Adrenal gland (tissue), 12 donors: ENCODE measurements around the gene DAB2IP. TPM values are rescaled to one million over a fixed set of nuclear protein-coding genes. Genes with fewer than 3 reads are reported as not detected.

ENCODE experiments used
- DNase-seq, 7 donors: peaks; one replicate each; pipeline ENCODE4 v3.0.0-alpha.2; 2019 to 2020
- H3K27ac ChIP-seq, 5 donors: fragments of 200-600 bp; sonication (generic) in 4 of 5; 1 replicate in 3 of 5; 2 replicates in 2 of 5; pipeline versions ENCODE4 v1.5.1 to v1.8.0; 2016 to 2020; ENCODE audit warnings: mild to moderate bottlenecking in 1 of 5
- H3K27me3 ChIP-seq: fragments of 200-600 bp; 2 replicates; pipeline ENCODE4 v1.8.0; 2021
- H3K36me3 ChIP-seq, 2 donors: fragments of 200-600 bp; replicated peaks in 1 of 2; 1 replicate in 1 of 2; 2 replicates in 1 of 2; pipeline versions ENCODE4 v1.5.1 to v1.8.0; 2018 to 2022
- H3K4me1 ChIP-seq, 2 donors: fragments of 200-600 bp; replicated peaks in 1 of 2; 1 replicate in 1 of 2; 2 replicates in 1 of 2; pipeline versions ENCODE4 v1.5.1 to v1.8.0; 2018 to 2021
- H3K4me3 ChIP-seq, 4 donors: fragments of 200-600 bp; sonication (generic) in 3 of 4; one replicate each; pipeline ENCODE4 v1.5.1; 2016 to 2018
- H3K9me3 ChIP-seq, 3 donors: fragments of 200-600 bp; sonication (generic) in 1 of 3; replicated peaks in 1 of 3; 1 replicate in 2 of 3; 2 replicates in 1 of 3; pipeline versions ENCODE4 v1.5.1 to v1.8.0; 2016 to 2021
- POLR2A ChIP-seq, 2 donors: fragments of 450-650 bp; IDR thresholded peaks; one replicate each; pipeline ENCODE4 v1.6.1; 2017; ENCODE audit warnings: antibody characterized with exemption in 2 of 2, mild to moderate bottlenecking in 2 of 2, moderate library complexity in 1 of 2
- WGBS, 4 donors: extraction: QIAGEN DNeasy Blood & Tissue Kit in 2 of 4; methylation state at CpG; one replicate each; pipeline versions ENCODE4 v1.1.5 to v1.1.7; 2013 to 2017; 5-methylcytosine and 5-hydroxymethylcytosine counted together
- intact Hi-C, 2 donors: fragments of 100-400 bp; cut with DNase I; formaldehyde crosslinking; loops; one replicate each; pipeline versions ENCODE4 v1.14.1 to v1.15.0; 2022 to 2023
- polyA plus RNA-seq, 3 donors: library from polyadenylated mRNA; stranded (reverse); fragments of 200-250 nt in 2 of 3; fragments of 350-450 nt in 1 of 3; fragmentation: Illumina TruSeq in 1 of 3; extraction: RNeasy Lipid Tissue Mini Kit (QIAGEN cat#74804) in 1 of 3; gene quantifications; one replicate each; pipeline ENCODE4 v1.2.3, GENCODE V29; 2013 to 2014
- total RNA-seq, 9 donors: library from RNA; depleted of rRNA in 4 of 9; stranded (reverse); fragments of >200 nt in 4 of 9; fragments of 120-200 nt in 1 of 9; fragmentation: NEBNext Ultra II Directional in 1 of 9; extraction: Animal tissue kit (Norgen Biotek cat#: 25700) in 1 of 9; gene quantifications; one replicate each; pipeline versions ENCODE4 v1.1.0 to v1.2.4, GENCODE V29; 2013 to 2023
- TF ChIP-seq, protein P1 (sequence below), 6 experiments: fragments of 450-650 bp in 4 of 6; fragments of 200-600 bp in 2 of 6; sonication (generic) in 1 of 6; IDR thresholded peaks; 1 replicate in 5 of 6; 2 replicates in 1 of 6; pipeline versions ENCODE4 v1.5.1 to v1.8.0; 2016 to 2021; ENCODE audit warnings: antibody characterized with exemption in 6 of 6, mild to moderate bottlenecking in 2 of 6, moderate library complexity in 1 of 6
- donor health status: healthy with polysubstance abuse.
- donor health status: Bipolar disorder and iron deficiency.
- donor health status: DM: yes; HTN: yes; CAD: no.
- donor health status: DM: no; HTN: no; CAD: no.
- donor health status: DM: no; HTN: no; CAD: no.
- donor health status: DM: yes; HTN: yes; CAD: no.

DAB2IP gene
- total and polyA plus RNA-seq, 12 donors = 12.0 to 52.2 (median 43.9) TPM

DNA sequence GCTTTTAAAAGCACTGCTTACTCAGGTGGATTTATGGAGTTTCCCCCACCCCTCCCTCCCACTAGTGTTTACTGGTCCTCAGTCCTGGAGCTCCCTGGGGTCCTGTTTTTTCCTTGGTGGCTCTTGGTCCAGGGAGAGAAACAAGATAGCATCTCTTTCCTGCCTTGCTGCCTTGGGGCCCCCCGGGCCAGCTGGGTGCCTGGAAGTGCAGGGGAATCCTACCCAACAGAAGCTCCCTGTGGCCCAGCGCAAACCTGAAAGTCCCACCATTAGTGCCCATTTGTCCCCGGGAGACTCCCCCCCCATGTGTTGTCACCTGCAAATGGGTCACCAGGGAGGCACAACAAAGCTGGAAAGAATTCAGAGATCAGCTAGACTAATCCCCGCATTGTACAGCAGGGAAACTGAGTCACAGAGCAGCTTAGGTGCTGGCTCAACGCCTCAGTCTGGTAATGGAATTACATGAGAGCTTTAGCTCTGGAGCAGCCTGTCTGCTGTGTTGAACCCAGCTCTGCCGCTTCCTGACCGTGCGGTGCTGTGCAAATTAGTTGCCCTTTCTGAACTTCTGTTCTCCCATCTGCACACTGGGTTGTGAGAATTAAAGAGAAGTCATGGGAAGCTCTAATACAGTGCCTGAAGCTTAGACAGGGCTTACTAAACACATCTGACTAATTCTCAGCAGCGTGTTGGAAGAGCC, 38.2 kb downstream of the DAB2IP start:
- Histone ChIP-seq H3K36me3 (no peaks in the 10 kb centered on the region), H3K27me3 (no peaks in the 10 kb centered on the region), H3K4me3 (no peak overlapping the region), H3K27ac (no peak overlapping the region), H3K4me1 (peaks cover 4% of the 10 kb centered on the region in 2 donors), H3K9me3 (no peaks in the 10 kb centered on the region)
- no peak for TF ChIP-seq POLR2A (IDR thresholded peaks at IDR 0.05)
- TF ChIP-seq, protein P1, sequence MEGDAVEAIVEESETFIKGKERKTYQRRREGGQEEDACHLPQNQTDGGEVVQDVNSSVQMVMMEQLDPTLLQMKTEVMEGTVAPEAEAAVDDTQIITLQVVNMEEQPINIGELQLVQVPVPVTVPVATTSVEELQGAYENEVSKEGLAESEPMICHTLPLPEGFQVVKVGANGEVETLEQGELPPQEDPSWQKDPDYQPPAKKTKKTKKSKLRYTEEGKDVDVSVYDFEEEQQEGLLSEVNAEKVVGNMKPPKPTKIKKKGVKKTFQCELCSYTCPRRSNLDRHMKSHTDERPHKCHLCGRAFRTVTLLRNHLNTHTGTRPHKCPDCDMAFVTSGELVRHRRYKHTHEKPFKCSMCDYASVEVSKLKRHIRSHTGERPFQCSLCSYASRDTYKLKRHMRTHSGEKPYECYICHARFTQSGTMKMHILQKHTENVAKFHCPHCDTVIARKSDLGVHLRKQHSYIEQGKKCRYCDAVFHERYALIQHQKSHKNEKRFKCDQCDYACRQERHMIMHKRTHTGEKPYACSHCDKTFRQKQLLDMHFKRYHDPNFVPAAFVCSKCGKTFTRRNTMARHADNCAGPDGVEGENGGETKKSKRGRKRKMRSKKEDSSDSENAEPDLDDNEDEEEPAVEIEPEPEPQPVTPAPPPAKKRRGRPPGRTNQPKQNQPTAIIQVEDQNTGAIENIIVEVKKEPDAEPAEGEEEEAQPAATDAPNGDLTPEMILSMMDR (IDR thresholded peaks at IDR 0.05) = no peak
- intact Hi-C loops = loop anchor here (10.0 kb wide), 3 partner anchors 135 to 305 kb away; no protein-coding TSS in a partner anchor
- no peak for DNase-seq
- WGBS, 4 donors = 90 to 94% (median 91%) methylated on average over 4 to 9 of the region's 9 CpGs

DNA sequence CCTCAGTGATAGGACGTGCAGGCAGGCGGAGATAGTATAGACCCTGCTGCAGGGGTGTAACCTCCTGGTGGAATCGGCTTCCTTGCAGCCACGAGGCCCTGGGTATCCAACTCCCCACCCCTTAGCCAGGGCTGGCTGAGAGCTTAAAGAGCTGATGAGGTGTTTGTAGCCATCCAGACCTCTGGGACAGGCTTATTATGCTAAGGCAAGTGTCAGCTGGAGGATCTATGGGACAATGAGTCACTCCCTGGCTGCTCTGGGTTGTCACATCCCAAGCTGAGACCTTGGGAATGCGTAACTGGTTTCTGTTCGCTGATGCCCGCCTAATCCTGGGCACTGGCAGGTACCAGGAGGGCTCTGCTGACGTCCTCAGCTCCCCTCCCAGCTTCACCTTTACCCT, 38.9 kb downstream of the DAB2IP start:
- H3K27ac ChIP-seq = peak overlapping the region in 2 of 5 donors; percentile 29 to 46
- DNase-seq = peak; percentile 68 to 88 (median 85)
- 47 to 62% (median 55%) methylated on average over 8 of the region's 8 CpGs for WGBS, 4 donors
- no peaks in the 10 kb centered on the region for H3K9me3 ChIP-seq
- H3K36me3 ChIP-seq = no peaks in the 10 kb centered on the region
- no peak overlapping the region for H3K4me3 ChIP-seq
- peaks cover 4% of the 10 kb centered on the region in 2 donors for H3K4me1 ChIP-seq
- no peaks in the 10 kb centered on the region for H3K27me3 ChIP-seq
- TF ChIP-seq POLR2A (IDR thresholded peaks at IDR 0.05) = no peak
- intact Hi-C loops = no loop called here

DNA sequence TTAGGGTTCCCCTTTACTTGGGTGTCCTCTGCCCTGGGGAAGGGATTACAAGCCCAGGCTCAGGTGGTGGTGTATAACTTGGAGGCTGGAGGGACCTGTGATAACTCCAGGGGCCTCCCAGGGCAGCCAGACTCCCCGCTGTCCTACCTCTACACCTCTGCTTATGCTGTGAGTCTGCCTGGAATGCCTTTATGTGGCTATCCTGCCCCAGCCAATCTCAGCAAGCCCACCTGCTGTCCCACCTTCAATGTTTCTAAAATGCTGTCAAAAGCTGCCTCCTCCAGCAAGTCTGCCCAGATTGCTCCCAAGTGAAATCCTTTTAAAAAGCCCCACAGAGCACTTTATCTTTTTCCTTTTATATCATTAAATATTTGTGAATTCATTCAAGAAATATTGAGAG, 39.3 kb downstream of the DAB2IP start:
- H3K9me3 ChIP-seq = no peaks in the 10 kb centered on the region
- H3K27ac ChIP-seq = peak overlapping the region in 2 of 5 donors; percentile 29 to 46
- peaks cover 4% of the 10 kb centered on the region in 2 donors for H3K4me1 ChIP-seq
- intact Hi-C loops = no loop called here
- TF ChIP-seq, protein P1 (IDR thresholded peaks at IDR 0.05) = no peak
- TF ChIP-seq POLR2A (IDR thresholded peaks at IDR 0.05) = no peak
- no peak for DNase-seq
- 77 to 88% (median 85%) methylated on average over 1 of the region's 1 CpG for WGBS, 4 donors
- H3K36me3 ChIP-seq = no peaks in the 10 kb centered on the region
- no peaks in the 10 kb centered on the region for H3K27me3 ChIP-seq
- no peak overlapping the region for H3K4me3 ChIP-seq

DNA sequence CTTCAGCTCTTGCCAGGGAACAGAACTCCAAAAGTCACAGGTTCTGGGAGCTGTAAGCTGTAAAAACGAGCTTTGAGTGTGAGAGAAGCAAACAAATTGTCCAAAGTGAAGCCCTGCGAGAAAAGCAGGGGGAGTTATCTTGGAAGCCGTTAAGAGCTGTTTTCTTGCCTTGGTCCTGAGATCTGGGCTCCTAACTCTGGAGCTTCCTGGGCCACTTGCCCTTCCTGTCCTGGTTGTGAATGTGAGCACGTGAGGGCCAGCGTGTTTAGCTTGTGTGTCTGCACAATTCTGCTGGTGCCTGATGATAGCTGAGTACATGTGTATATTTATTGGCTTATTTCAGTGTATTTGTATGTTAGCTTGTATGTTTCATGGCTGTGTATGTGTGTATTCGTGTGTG, 40.5 kb downstream of the DAB2IP start:
- no peak for TF ChIP-seq POLR2A (IDR thresholded peaks at IDR 0.05)
- TF ChIP-seq, protein P1 (IDR thresholded peaks at IDR 0.05) = no peak
- no peaks in the 10 kb centered on the region for H3K27me3 ChIP-seq
- no peaks in the 10 kb centered on the region for H3K9me3 ChIP-seq
- WGBS, 4 donors = 70 to 80% (median 76%) methylated on average over 6 of the region's 6 CpGs
- DNase-seq = no peak
- H3K36me3 ChIP-seq = no peaks in the 10 kb centered on the region
- peaks cover 4% of the 10 kb centered on the region in 2 donors for H3K4me1 ChIP-seq
- H3K4me3 ChIP-seq = no peak overlapping the region
- intact Hi-C loops = no loop called here
- peak overlapping the region in 3 of 5 donors; percentile 2 to 59 (median 54) for H3K27ac ChIP-seq
